Mammary epithelial cell (primary cell): ENCODE data around the gene SERPINA7.

Source experiments
- EZH2 ChIP-seq: IDR thresholded peaks from 2 replicates; pipeline ENCODE4 v1.6.1; 2012; ENCODE audit warnings: low read length, inconsistent platforms, borderline replicate concordance
- TF ChIP-seq, protein P1 (sequence below), 2 donors: IDR thresholded peaks in 1 of 2; conservative IDR thresholded peaks in 1 of 2; 2 replicates each; pipeline ENCODE4 v1.5.1; 2011 to 2012; ENCODE audit warnings: inconsistent platforms in 2 of 2, low read length in 2 of 2, mild to moderate bottlenecking in 2 of 2, control low read depth in 1 of 2, low read depth in 1 of 2; ENCODE audit not compliant: insufficient read depth in 1 of 2; ENCODE audit errors: extremely low read depth in 1 of 2

DNA sequence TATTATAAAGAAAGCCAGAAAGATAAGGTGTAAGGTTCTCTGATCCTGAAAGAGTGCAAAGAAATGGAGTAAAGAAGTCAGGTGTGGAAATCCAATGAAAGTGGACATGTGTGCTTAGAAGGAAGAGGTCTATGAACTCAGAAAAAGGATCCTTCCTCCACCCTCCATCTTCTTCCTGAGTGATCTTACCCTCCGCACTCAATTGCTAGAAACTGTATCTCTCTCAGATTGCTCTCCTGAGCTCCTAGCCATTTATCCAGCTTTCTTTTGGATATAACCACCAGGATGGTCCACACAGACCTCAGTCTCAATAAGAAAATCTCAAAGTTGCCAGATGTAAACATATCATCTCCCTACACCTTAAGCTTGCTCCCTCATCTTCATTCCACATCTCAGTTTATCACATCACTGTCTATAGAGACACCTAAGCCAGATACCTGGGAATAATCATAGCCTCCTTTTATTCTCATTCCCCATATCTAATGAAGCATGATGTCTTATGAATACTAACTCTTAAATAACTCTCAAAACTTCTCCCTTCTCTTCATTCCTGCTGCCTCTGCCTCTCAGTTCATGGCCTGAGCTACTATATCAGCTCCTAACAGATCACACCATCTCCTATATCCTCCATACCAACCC lies 573 bp downstream of the SERPINA7 start:
- TF ChIP-seq, protein P1, sequence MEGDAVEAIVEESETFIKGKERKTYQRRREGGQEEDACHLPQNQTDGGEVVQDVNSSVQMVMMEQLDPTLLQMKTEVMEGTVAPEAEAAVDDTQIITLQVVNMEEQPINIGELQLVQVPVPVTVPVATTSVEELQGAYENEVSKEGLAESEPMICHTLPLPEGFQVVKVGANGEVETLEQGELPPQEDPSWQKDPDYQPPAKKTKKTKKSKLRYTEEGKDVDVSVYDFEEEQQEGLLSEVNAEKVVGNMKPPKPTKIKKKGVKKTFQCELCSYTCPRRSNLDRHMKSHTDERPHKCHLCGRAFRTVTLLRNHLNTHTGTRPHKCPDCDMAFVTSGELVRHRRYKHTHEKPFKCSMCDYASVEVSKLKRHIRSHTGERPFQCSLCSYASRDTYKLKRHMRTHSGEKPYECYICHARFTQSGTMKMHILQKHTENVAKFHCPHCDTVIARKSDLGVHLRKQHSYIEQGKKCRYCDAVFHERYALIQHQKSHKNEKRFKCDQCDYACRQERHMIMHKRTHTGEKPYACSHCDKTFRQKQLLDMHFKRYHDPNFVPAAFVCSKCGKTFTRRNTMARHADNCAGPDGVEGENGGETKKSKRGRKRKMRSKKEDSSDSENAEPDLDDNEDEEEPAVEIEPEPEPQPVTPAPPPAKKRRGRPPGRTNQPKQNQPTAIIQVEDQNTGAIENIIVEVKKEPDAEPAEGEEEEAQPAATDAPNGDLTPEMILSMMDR (conservative IDR thresholded peaks at IDR 0.05 in 1 of 2, IDR thresholded peaks at IDR 0.05 in 1 of 2; ENCODE audit: extremely low read depth in 1 of 2, insufficient read depth in 1 of 2, low read depth in 1 of 2, low read length in 2 of 2) = no peak
- TF ChIP-seq EZH2 = no peak
